CD14-positive monocyte (primary cell): Measurements from ENCODE around the gene TBCCD1. TPM values are rescaled to one million over a fixed set of nuclear protein-coding genes. Genes with fewer than 3 reads are reported as not detected.

Source experiments
- DNase-seq, 3 donors: peaks; one replicate each; pipeline ENCODE4 v3.0.0-alpha.2; 2011 to 2022
- H2AFZ ChIP-seq: 2 replicates; pipeline ENCODE4 v1.6.0; 2012; ENCODE audit warnings: mild to moderate bottlenecking, low read depth, low read length, inconsistent platforms; ENCODE audit not compliant: insufficient read depth, poor library complexity, severe bottlenecking
- H3K27ac ChIP-seq, 2 donors: 1 replicate in 1 of 2; 2 replicates in 1 of 2; pipeline ENCODE4 v1.5.1; 2012 to 2013; ENCODE audit warnings: low read length in 2 of 2, control low read depth in 1 of 2, inconsistent platforms in 1 of 2, low read depth in 1 of 2, mild to moderate bottlenecking in 1 of 2
- H3K27me3 ChIP-seq, 2 donors: one replicate each; pipeline versions ENCODE4 v1.6.0 to v1.6.1; 2011 to 2013; ENCODE audit warnings: low read length in 2 of 2; ENCODE audit not compliant: control insufficient read depth in 2 of 2, insufficient read depth in 2 of 2
- H3K36me3 ChIP-seq, 2 donors: replicated peaks in 1 of 2; 1 replicate in 1 of 2; 2 replicates in 1 of 2; pipeline versions ENCODE4 v1.5.1 to v1.6.1; 2012 to 2013; ENCODE audit warnings: low read length in 2 of 2, control low read depth in 1 of 2, inconsistent platforms in 1 of 2, mild to moderate bottlenecking in 1 of 2; ENCODE audit not compliant: insufficient read depth in 2 of 2, control insufficient read depth in 1 of 2
- H3K4me1 ChIP-seq, 2 donors: 1 replicate in 1 of 2; 2 replicates in 1 of 2; pipeline versions ENCODE4 v1.5.1 to v1.6.1; 2012 to 2013; ENCODE audit warnings: low read length in 2 of 2, control low read depth in 1 of 2, inconsistent platforms in 1 of 2, mild to moderate bottlenecking in 1 of 2, moderate library complexity in 1 of 2; ENCODE audit not compliant: insufficient read depth in 2 of 2, control insufficient read depth in 1 of 2
- H3K4me2 ChIP-seq: replicated peaks from 2 replicates; pipeline ENCODE3; 2012; ENCODE audit warnings: low read length, moderate library complexity, mild to moderate bottlenecking; ENCODE audit not compliant: poor library complexity, severe bottlenecking; ENCODE audit errors: extremely low read depth
- H3K4me3 ChIP-seq, 3 experiments: fragments of 200-600 bp in 1 of 3; sonication (generic) in 1 of 3; replicated peaks in 1 of 3; 1 replicate in 2 of 3; 2 replicates in 1 of 3; pipeline ENCODE4 v1.5.1; 2011 to 2013; ENCODE audit warnings: low read length in 3 of 3, mild to moderate bottlenecking in 3 of 3, control low read depth in 2 of 3, low read depth in 2 of 3, inconsistent platforms in 1 of 3, moderate library complexity in 1 of 3
- H3K79me2 ChIP-seq: 2 replicates; pipeline ENCODE4 v1.6.0; 2012; ENCODE audit warnings: mild to moderate bottlenecking, control low read depth, inconsistent platforms, low read length, moderate library complexity; ENCODE audit not compliant: insufficient read depth
- H3K9ac ChIP-seq: 2 replicates; pipeline ENCODE4 v1.6.0; 2017; ENCODE audit warnings: low read length, mild to moderate bottlenecking; ENCODE audit not compliant: insufficient read depth, poor library complexity, severe bottlenecking
- H3K9me3 ChIP-seq, 2 donors: replicated peaks in 1 of 2; 1 replicate in 1 of 2; 2 replicates in 1 of 2; pipeline versions ENCODE4 v1.5.1 to v1.6.1; 2012 to 2013; ENCODE audit warnings: low read length in 2 of 2, control low read depth in 1 of 2; ENCODE audit not compliant: control insufficient read depth in 1 of 2, insufficient read depth in 1 of 2
- H4K20me1 ChIP-seq: 2 replicates; pipeline ENCODE4 v1.6.0; 2012; ENCODE audit warnings: mild to moderate bottlenecking, low read length, control low read depth, moderate library complexity; ENCODE audit not compliant: insufficient read depth
- H3K27ac Mint-ChIP-seq, 7 donors: one replicate each; pipeline ENCODE4 v1.8.0; 2020; ENCODE audit warnings: mild to moderate bottlenecking in 7 of 7, mixed read lengths in 7 of 7, moderate library complexity in 6 of 7, inconsistent platforms in 2 of 7
- H3K27me3 Mint-ChIP-seq, 3 donors: one replicate each; pipeline ENCODE4 v1.8.0; 2021 to 2022; ENCODE audit warnings: low read depth in 3 of 3, mild to moderate bottlenecking in 3 of 3, mixed read lengths in 3 of 3, moderate library complexity in 3 of 3, inconsistent platforms in 1 of 3
- H3K36me3 Mint-ChIP-seq, 2 donors: one replicate each; pipeline ENCODE4 v1.8.0; 2020; ENCODE audit warnings: mixed read lengths in 2 of 2, inconsistent platforms in 1 of 2, mild to moderate bottlenecking in 1 of 2
- H3K4me1 Mint-ChIP-seq: one replicate; pipeline ENCODE4 v1.8.0; 2020; ENCODE audit warnings: mild to moderate bottlenecking, mixed read lengths
- H3K4me3 Mint-ChIP-seq, 2 donors: one replicate each; pipeline ENCODE4 v1.8.0; 2020; ENCODE audit warnings: mild to moderate bottlenecking in 2 of 2, mixed read lengths in 2 of 2, moderate library complexity in 1 of 2
- H3K9me3 Mint-ChIP-seq, 7 donors: one replicate each; pipeline ENCODE4 v1.8.0; 2020 to 2022; ENCODE audit warnings: mixed read lengths in 7 of 7, mild to moderate bottlenecking in 6 of 7, moderate library complexity in 6 of 7, inconsistent platforms in 2 of 7
- CTCF ChIP-seq: fragments of 200-600 bp; IDR thresholded peaks from one replicate; pipeline ENCODE4 v1.8.0; 2022; ENCODE audit warnings: antibody characterized with exemption, mild to moderate bottlenecking
- WGBS: methylation state at CpG from one replicate; pipeline ENCODE4 v1.1.5; 2013; ENCODE audit warnings: missing lambda C conversion rate; ENCODE audit not compliant: insufficient coverage; 5-methylcytosine and 5-hydroxymethylcytosine counted together
- intact Hi-C, 2 donors: fragments of 100-400 bp; cut with micrococcal nuclease; formaldehyde crosslinking; loops; one replicate each; pipeline versions ENCODE4 v1.15.0 to v1.15.1; 2023
- polyA plus RNA-seq, 3 donors: library from polyadenylated mRNA; depleted of rRNA in 1 of 3; unstranded in 2 of 3; stranded (reverse) in 1 of 3; fragments of 300-500 nt in 2 of 3; fragments of >200 nt in 1 of 3; fragmentation: Illumina TruSeq in 2 of 3; gene quantifications; 1 replicate in 2 of 3; 2 replicates in 1 of 3; pipeline ENCODE4 v1.2.3, GENCODE V29; 2012 to 2021

TBCCD1 gene
- polyA plus RNA-seq, 3 donors, result 9.2 to 9.6 (median 9.6) TPM

GRCh38 chr3:186596568-186597287 is 29.6 kb upstream of the TBCCD1 start:
- H3K4me3 Mint-ChIP-seq, result no peak overlapping the region
- H3K4me1 Mint-ChIP-seq, result peaks cover 3% of the 10 kb centered on the region
- H3K9ac ChIP-seq, result no peak overlapping the region
- DNase-seq, result no peak
- no peak overlapping the region for H2AFZ ChIP-seq
- H3K9me3 ChIP-seq, result no peaks in the 10 kb centered on the region
- TF ChIP-seq CTCF, result no peak
- H3K36me3 Mint-ChIP-seq, result no peaks in the 10 kb centered on the region
- H3K36me3 ChIP-seq, result no peaks in the 10 kb centered on the region
- no peak overlapping the region for H3K4me2 ChIP-seq
- H4K20me1 ChIP-seq, result no peaks in the 10 kb centered on the region
- H3K4me1 ChIP-seq, result no peaks in the 10 kb centered on the region
- 85% methylated on average over 5 of the region's 17 CpGs for WGBS
- peaks cover 0 to 5% (median 3%) of the 10 kb centered on the region in 3 donors for H3K27me3 Mint-ChIP-seq
- intact Hi-C loops, result no loop called here
- no peak overlapping the region for H3K4me3 ChIP-seq
- no peak overlapping the region for H3K27ac ChIP-seq
- no peak overlapping the region for H3K27ac Mint-ChIP-seq
- no peaks in the 10 kb centered on the region for H3K27me3 ChIP-seq
- no peaks in the 10 kb centered on the region for H3K79me2 ChIP-seq
- H3K9me3 Mint-ChIP-seq, result peaks cover 0 to 2% (median 0%) of the 10 kb centered on the region in 7 donors

DNA sequence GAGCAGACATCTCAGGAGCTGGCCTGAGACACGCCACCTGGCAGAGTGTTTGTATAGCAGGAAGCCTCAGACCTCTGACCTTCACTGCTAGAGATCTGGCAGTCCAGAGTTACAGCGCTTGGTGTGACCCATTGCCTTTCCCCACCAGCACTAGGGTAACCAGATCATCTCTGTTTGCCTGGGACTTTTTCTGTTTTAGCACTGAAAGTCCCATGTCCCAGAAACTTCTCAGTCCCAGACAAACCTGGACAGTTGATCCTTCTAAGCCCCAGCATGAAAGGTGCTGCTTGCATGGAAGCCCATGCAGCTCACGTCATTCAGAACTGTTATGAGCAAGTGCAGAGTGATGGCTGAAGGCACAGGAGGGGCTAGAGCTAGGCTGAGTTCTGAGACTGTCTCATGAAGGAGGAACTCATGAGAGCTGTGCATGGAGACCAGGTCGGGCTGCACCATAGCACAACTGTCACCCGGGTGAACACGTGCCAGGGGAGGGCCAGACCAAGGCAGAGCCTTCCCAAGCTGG is 27.5 kb upstream of the TBCCD1 start:
- no peak overlapping the region for H3K4me2 ChIP-seq
- no peak overlapping the region for H2AFZ ChIP-seq
- H3K27me3 ChIP-seq, result no peaks in the 10 kb centered on the region
- Mint-ChIP-seq H3K36me3 (no peaks in the 10 kb centered on the region), H3K4me1 (peaks cover 3% of the 10 kb centered on the region), H3K27ac (no peak overlapping the region), H3K4me3 (no peak overlapping the region), H3K27me3 (peaks cover 3 to 5% (median 3%) of the 10 kb centered on the region in 3 donors), H3K9me3 (peaks cover 0 to 2% (median 0%) of the 10 kb centered on the region in 7 donors)
- H3K36me3 ChIP-seq, result no peaks in the 10 kb centered on the region
- DNase-seq, result no peak
- H3K4me1 ChIP-seq, result no peaks in the 10 kb centered on the region
- H3K9me3 ChIP-seq, result no peaks in the 10 kb centered on the region
- no peak for TF ChIP-seq CTCF
- intact Hi-C loops, result no loop called here
- no peaks in the 10 kb centered on the region for H3K79me2 ChIP-seq
- H4K20me1 ChIP-seq, result no peaks in the 10 kb centered on the region
- WGBS, result 89% methylated on average over 5 of the region's 6 CpGs
- no peak overlapping the region for H3K27ac ChIP-seq
- no peak overlapping the region for H3K4me3 ChIP-seq
- no peak overlapping the region for H3K9ac ChIP-seq
